ENCODE measurements around the gene PDCD7. TPM values are rescaled to one million over a fixed set of nuclear protein-coding genes. Genes with fewer than 3 reads are reported as not detected.

PDCD7 gene
- total and polyA plus RNA-seq, 2 of the 13 experiments (the other 11 are each of a cell fraction or from before 2014, with no cell fraction given): 10.1 to 14.7 TPM

GRCh38 chr15:65171428-65171827, 37.8 kb upstream of the PDCD7 start (continued):
- TF ChIP-seq, protein P1, sequence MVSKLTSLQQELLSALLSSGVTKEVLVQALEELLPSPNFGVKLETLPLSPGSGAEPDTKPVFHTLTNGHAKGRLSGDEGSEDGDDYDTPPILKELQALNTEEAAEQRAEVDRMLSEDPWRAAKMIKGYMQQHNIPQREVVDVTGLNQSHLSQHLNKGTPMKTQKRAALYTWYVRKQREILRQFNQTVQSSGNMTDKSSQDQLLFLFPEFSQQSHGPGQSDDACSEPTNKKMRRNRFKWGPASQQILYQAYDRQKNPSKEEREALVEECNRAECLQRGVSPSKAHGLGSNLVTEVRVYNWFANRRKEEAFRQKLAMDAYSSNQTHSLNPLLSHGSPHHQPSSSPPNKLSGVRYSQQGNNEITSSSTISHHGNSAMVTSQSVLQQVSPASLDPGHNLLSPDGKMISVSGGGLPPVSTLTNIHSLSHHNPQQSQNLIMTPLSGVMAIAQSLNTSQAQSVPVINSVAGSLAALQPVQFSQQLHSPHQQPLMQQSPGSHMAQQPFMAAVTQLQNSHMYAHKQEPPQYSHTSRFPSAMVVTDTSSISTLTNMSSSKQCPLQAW (CRISPR knock-in tag; IDR thresholded peaks at IDR 0.05): no peak
- TF ChIP-seq REXO4 (CRISPR knock-in tag; IDR thresholded peaks at IDR 0.05; ENCODE audit: borderline replicate concordance) (no peak), HES4 (CRISPR knock-in tag; IDR thresholded peaks at IDR 0.05; ENCODE audit: borderline replicate concordance) (no peak), RAD51 (IDR thresholded peaks at IDR 0.05; ENCODE audit: borderline replicate concordance) (no peak), CBX5 (CRISPR knock-in tag; IDR thresholded peaks at IDR 0.05; ENCODE audit: borderline replicate concordance) (no peak), SMC3 (IDR thresholded peaks at IDR 0.05; ENCODE audit: low read length) (no peak), TCF7 (IDR thresholded peaks at IDR 0.05; ENCODE audit: low read depth) (peak; percentile 77), SOX5 (CRISPR knock-in tag; IDR thresholded peaks at IDR 0.05; ENCODE audit: borderline replicate concordance) (peak; percentile 86), ZNF430 (CRISPR knock-in tag; IDR thresholded peaks at IDR 0.05) (no peak), PTBP1 (IDR thresholded peaks at IDR 0.05; ENCODE audit: low read depth, low read length, poor library complexity, severe bottlenecking) (no peak), ZNF350 (CRISPR knock-in tag; IDR thresholded peaks at IDR 0.05; ENCODE audit: borderline replicate concordance, low read depth) (no peak), HNF4G (IDR thresholded peaks at IDR 0.05; ENCODE audit: borderline replicate concordance, low read depth, low read length) (peak; percentile 48; the same call in 1 of the 2 replicates), HNF4G (CRISPR knock-in tag; IDR thresholded peaks at IDR 0.05; ENCODE audit: borderline replicate concordance, low read depth) (no peak), NFE2L2 (IDR thresholded peaks at IDR 0.05; ENCODE audit: low read length) (no peak), ZNF704 (CRISPR knock-in tag; IDR thresholded peaks at IDR 0.05; ENCODE audit: borderline replicate concordance) (no peak), RFX1 (IDR thresholded peaks at IDR 0.05) (no peak), NR2F1 (CRISPR knock-in tag; IDR thresholded peaks at IDR 0.05) (peak in 1 of 2 experiments; percentile 12; a peak in 1 of 4 replicates), ZNF605 (CRISPR knock-in tag; IDR thresholded peaks at IDR 0.05) (no peak), BRD4 (CRISPR knock-in tag; IDR thresholded peaks at IDR 0.05) (no peak), ARHGAP35 (CRISPR knock-in tag; IDR thresholded peaks at IDR 0.05; ENCODE audit: borderline replicate concordance) (no peak), ATF5 (CRISPR knock-in tag; IDR thresholded peaks at IDR 0.05; ENCODE audit: low read depth) (no peak)
- TF ChIP-seq, protein P2, sequence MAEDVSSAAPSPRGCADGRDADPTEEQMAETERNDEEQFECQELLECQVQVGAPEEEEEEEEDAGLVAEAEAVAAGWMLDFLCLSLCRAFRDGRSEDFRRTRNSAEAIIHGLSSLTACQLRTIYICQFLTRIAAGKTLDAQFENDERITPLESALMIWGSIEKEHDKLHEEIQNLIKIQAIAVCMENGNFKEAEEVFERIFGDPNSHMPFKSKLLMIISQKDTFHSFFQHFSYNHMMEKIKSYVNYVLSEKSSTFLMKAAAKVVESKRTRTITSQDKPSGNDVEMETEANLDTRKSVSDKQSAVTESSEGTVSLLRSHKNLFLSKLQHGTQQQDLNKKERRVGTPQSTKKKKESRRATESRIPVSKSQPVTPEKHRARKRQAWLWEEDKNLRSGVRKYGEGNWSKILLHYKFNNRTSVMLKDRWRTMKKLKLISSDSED (CRISPR knock-in tag; IDR thresholded peaks at IDR 0.05): no peak
- TF ChIP-seq, protein P3, sequence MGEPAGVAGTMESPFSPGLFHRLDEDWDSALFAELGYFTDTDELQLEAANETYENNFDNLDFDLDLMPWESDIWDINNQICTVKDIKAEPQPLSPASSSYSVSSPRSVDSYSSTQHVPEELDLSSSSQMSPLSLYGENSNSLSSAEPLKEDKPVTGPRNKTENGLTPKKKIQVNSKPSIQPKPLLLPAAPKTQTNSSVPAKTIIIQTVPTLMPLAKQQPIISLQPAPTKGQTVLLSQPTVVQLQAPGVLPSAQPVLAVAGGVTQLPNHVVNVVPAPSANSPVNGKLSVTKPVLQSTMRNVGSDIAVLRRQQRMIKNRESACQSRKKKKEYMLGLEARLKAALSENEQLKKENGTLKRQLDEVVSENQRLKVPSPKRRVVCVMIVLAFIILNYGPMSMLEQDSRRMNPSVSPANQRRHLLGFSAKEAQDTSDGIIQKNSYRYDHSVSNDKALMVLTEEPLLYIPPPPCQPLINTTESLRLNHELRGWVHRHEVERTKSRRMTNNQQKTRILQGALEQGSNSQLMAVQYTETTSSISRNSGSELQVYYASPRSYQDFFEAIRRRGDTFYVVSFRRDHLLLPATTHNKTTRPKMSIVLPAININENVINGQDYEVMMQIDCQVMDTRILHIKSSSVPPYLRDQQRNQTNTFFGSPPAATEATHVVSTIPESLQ (CRISPR knock-in tag; conservative IDR thresholded peaks at IDR 0.05): no peak
- TF ChIP-seq, protein P4, sequence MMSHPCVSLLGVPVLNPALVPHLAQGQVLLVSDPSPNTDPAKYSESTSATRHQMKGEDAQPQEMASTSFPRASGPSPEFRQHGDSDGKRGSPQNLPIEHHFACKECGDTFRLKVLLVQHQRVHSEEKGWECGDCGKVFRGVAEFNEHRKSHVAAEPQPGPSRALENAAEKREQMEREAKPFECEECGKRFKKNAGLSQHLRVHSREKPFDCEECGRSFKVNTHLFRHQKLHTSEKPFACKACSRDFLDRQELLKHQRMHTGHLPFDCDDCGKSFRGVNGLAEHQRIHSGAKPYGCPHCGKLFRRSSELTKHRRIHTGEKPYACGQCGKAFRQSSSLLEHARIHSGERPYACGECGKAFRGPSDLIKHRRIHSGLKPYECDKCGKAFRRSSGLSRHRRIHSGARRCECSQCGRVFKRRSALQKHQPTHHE (CRISPR knock-in tag; IDR thresholded peaks at IDR 0.05; ENCODE audit: borderline replicate concordance): no peak

All from HepG2 (cell line).